ENCODE data around the gene DPH5.

Gene DPH5

DNA sequence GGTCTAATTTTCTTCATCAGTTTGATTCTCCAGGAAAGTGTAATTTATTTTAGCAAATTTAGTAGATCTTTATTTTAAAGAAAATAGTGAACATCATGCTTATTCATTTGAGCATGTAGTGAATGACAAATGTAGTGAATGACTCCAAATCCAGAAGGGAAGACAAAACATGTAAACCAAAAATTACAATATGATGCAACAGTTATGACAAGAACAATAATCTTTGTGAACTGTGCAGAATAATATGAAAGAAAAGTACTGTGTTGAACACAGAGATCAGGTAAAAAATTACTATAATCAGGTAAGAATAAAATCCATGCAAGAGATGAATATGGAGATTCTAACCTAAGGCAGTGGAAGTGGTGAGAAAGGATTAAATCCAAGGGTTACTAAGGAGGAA lies 30.0 kb upstream of the DPH5 start:
- DNase-seq = no peak
- TF ChIP-seq, protein P1, sequence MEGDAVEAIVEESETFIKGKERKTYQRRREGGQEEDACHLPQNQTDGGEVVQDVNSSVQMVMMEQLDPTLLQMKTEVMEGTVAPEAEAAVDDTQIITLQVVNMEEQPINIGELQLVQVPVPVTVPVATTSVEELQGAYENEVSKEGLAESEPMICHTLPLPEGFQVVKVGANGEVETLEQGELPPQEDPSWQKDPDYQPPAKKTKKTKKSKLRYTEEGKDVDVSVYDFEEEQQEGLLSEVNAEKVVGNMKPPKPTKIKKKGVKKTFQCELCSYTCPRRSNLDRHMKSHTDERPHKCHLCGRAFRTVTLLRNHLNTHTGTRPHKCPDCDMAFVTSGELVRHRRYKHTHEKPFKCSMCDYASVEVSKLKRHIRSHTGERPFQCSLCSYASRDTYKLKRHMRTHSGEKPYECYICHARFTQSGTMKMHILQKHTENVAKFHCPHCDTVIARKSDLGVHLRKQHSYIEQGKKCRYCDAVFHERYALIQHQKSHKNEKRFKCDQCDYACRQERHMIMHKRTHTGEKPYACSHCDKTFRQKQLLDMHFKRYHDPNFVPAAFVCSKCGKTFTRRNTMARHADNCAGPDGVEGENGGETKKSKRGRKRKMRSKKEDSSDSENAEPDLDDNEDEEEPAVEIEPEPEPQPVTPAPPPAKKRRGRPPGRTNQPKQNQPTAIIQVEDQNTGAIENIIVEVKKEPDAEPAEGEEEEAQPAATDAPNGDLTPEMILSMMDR (IDR thresholded peaks at IDR 0.05; ENCODE audit: borderline replicate concordance, extremely low read depth, low read length, poor library complexity, severe bottlenecking) = no peak
- no peak for TF ChIP-seq EZH2 (IDR thresholded peaks at IDR 0.05; ENCODE audit: borderline replicate concordance, low read depth, low read length, severe bottlenecking)
- no peaks in the 10 kb centered on the region for H3K9me3 ChIP-seq (ENCODE audit: insufficient read depth, low read length, severe bottlenecking)

DNA sequence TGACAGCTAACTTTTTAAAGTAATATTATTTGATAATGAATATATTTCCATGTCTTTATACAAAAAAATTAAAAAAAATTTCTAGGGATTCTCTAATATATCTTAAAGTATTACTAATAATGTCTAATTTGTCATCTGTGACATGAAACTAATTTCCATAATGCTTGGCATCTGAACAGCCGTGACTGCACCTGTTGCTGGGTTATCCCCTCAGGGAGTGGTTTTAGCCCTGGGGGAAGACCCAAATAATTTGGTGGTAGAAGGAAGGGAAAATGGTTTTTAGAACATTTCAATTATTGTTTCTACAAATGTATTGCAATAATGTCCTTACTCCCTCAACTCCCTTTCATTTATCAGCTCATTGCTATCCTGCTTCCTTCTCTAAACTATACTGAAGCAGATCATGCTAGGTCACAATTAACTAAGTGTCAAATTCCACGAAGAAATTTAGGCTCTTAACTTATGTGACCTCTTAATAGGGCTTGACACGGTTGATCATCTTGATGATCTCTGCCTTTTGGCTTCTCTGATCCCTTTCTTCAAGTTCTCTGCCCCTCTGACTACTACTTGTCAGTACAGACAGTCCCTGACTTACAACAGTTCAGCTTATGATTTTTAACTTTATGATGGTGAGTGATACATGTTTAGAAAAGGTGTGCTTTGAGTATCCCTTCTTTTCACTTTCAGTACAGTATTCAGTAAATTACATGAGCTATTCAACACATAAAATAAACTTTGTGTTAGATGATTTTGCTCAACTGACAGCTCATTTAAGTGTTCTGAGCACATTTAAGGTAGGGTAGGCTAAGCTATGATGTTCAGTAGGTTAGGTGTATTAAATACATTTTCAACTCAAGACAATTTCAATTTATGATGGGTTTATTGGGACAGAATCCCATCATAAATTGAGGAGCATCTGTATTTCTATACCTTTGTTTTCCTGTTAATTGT lies 26.4 kb upstream of the DPH5 start:
- no peak for DNase-seq
- Histone ChIP-seq H3K27ac (ENCODE audit: low read length) (no peak overlapping the region), H3K4me3 (ENCODE audit: low read depth in 1 of 2, low read length in 2 of 2) (no peak overlapping the region), H3K36me3 (ENCODE audit: insufficient read depth, low read length) (no peaks in the 10 kb centered on the region), H3K79me2 (ENCODE audit: insufficient read depth, low read length) (no peaks in the 10 kb centered on the region), H3K9me3 (ENCODE audit: insufficient read depth, low read length, severe bottlenecking) (no peaks in the 10 kb centered on the region), H3K4me2 (ENCODE audit: insufficient read depth, low read length) (no peak overlapping the region), H4K20me1 (ENCODE audit: insufficient read depth, low read length) (no peaks in the 10 kb centered on the region), H2AFZ (ENCODE audit: low read depth, low read length) (no peak overlapping the region), H3K9ac (ENCODE audit: low read depth, low read length) (no peak overlapping the region), H3K27me3 (ENCODE audit: insufficient read depth, low read length, poor library complexity) (no peaks in the 10 kb centered on the region), H3K4me1 (ENCODE audit: insufficient read depth, low read length) (no peaks in the 10 kb centered on the region)
- TF ChIP-seq, protein P1 (IDR thresholded peaks at IDR 0.05; ENCODE audit: borderline replicate concordance, extremely low read depth, low read length, poor library complexity, severe bottlenecking) = no peak
- no peak for TF ChIP-seq EZH2 (IDR thresholded peaks at IDR 0.05; ENCODE audit: borderline replicate concordance, low read depth, low read length, severe bottlenecking)
- ATAC-seq (ENCODE audit: insufficient read depth, low read depth) = no peak

More for the DNA sequence above, 30.0 kb upstream of the DPH5 start:
- no peak overlapping the region for H3K27ac ChIP-seq (ENCODE audit: low read length)
- H2AFZ ChIP-seq (ENCODE audit: low read depth, low read length) = no peak overlapping the region
- H3K4me3 ChIP-seq (ENCODE audit: low read depth in 1 of 2, low read length in 2 of 2) = no peak overlapping the region
- H3K79me2 ChIP-seq (ENCODE audit: insufficient read depth, low read length) = no peaks in the 10 kb centered on the region
- H3K4me2 ChIP-seq (ENCODE audit: insufficient read depth, low read length) = no peak overlapping the region
- no peak overlapping the region for H3K9ac ChIP-seq (ENCODE audit: low read depth, low read length)
- no peaks in the 10 kb centered on the region for H3K4me1 ChIP-seq (ENCODE audit: insufficient read depth, low read length)
- ATAC-seq (ENCODE audit: insufficient read depth, low read depth) = no peak
- H3K27me3 ChIP-seq (ENCODE audit: insufficient read depth, low read length, poor library complexity) = no peaks in the 10 kb centered on the region
- H3K36me3 ChIP-seq (ENCODE audit: insufficient read depth, low read length) = no peaks in the 10 kb centered on the region
- no peaks in the 10 kb centered on the region for H4K20me1 ChIP-seq (ENCODE audit: insufficient read depth, low read length)

DNA sequence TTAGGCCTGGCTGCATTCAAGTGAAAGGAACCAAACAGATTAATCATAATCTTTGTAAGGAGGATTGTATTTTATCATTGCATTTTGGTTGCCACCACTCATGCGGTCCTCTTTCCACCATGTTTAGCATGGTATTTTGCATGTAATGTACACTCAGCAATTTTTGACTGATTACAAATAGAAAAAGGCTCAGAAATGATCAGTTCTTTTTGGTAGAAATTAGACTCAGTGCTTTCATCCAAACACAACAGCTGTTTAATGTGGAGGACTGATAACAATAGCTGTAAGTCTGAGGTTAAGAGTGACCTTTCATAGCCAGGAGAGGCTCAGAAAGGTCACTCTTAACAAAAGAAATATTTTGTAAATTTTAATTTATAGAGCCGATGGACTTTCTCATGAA lies 25.3 kb upstream of the DPH5 start:
- no peak overlapping the region for H3K4me2 ChIP-seq (ENCODE audit: insufficient read depth, low read length)
- H4K20me1 ChIP-seq (ENCODE audit: insufficient read depth, low read length) = no peaks in the 10 kb centered on the region
- DNase-seq (no peak), ATAC-seq (ENCODE audit: insufficient read depth, low read depth) (no peak)
- H3K27ac ChIP-seq (ENCODE audit: low read length) = no peak overlapping the region
- TF ChIP-seq, protein P1 (IDR thresholded peaks at IDR 0.05; ENCODE audit: borderline replicate concordance, extremely low read depth, low read length, poor library complexity, severe bottlenecking) = no peak
- TF ChIP-seq EZH2 (IDR thresholded peaks at IDR 0.05; ENCODE audit: borderline replicate concordance, low read depth, low read length, severe bottlenecking) = no peak
- H3K4me1 ChIP-seq (ENCODE audit: insufficient read depth, low read length) = no peaks in the 10 kb centered on the region
- H3K4me3 ChIP-seq (ENCODE audit: low read depth in 1 of 2, low read length in 2 of 2) = no peak overlapping the region
- H3K79me2 ChIP-seq (ENCODE audit: insufficient read depth, low read length) = no peaks in the 10 kb centered on the region
- no peaks in the 10 kb centered on the region for H3K36me3 ChIP-seq (ENCODE audit: insufficient read depth, low read length)
- no peaks in the 10 kb centered on the region for H3K9me3 ChIP-seq (ENCODE audit: insufficient read depth, low read length, severe bottlenecking)
- H3K27me3 ChIP-seq (ENCODE audit: insufficient read depth, low read length, poor library complexity) = no peaks in the 10 kb centered on the region
- H2AFZ ChIP-seq (ENCODE audit: low read depth, low read length) = no peak overlapping the region
- H3K9ac ChIP-seq (ENCODE audit: low read depth, low read length) = no peak overlapping the region
